Neural progenitor cell (in vitro differentiated cells): Measurements from ENCODE around the gene SOAT1.

ENCODE experiments used
- CTCF ChIP-seq: fragments of 200-600 bp; sonication (generic); IDR thresholded peaks from 2 replicates; pipeline ENCODE4 v1.5.1; 2017; ENCODE audit warnings: antibody characterized with exemption, mild to moderate bottlenecking
- EZH2 ChIP-seq: fragments of 200-600 bp; sonication (generic); IDR thresholded peaks from 2 replicates; pipeline ENCODE4 v1.6.1; 2017; ENCODE audit warnings: antibody characterized with exemption, mild to moderate bottlenecking, moderate library complexity
- EZH2phosphoT487 ChIP-seq: fragments of 200-600 bp; sonication (generic); IDR thresholded peaks from 2 replicates; pipeline ENCODE4 v1.6.1; 2017; ENCODE audit warnings: antibody characterized with exemption

- TF ChIP-seq CTCF: no peak
- no peak for TF ChIP-seq EZH2
- TF ChIP-seq EZH2phosphoT487: no peak
Observed at GRCh38 chr1:179278920-179279319, 14.7 kb upstream of the SOAT1 start.
